OCI-LY7 (cell line): ENCODE measurements around the gene KRTAP10-3. TPM values are rescaled to one million over a fixed set of nuclear protein-coding genes. Genes with fewer than 3 reads are reported as not detected.

Experiments
- BruUV-seq: library from RNA; stranded (reverse); fragments of 400-500 nt; replicated peaks from 2 replicates; lab custom pipeline; 2021; lab: Mats Ljungman, UMichigan
- CTCF ChIA-PET: fragments of 300-600 bp; sonication (Branson Sonifier 250); formaldehyde crosslinking; loops from one replicate; lab custom pipeline; 2022; ENCODE audit warnings: antibody characterized with exemption; ENCODE audit not compliant: unreplicated experiment; lab: Charles Lee
- POLR2A ChIA-PET: fragments of 300-600 bp; sonication (Branson Sonifier 250); formaldehyde crosslinking; loops from one replicate; lab custom pipeline; 2022; ENCODE audit warnings: antibody characterized with exemption; lab: Charles Lee
- DNase-seq: peaks from one replicate; pipeline ENCODE4 v3.0.0-alpha.2; 2015; ENCODE audit warnings: low spot score
- H2AFZ ChIP-seq: fragments of 200-600 bp; sonication (generic), shearing (Covaris generic); 2 replicates; pipeline ENCODE4 v1.6.1; 2014; ENCODE audit warnings: mild to moderate bottlenecking, antibody characterized with exemption, low read length, moderate library complexity
- H3K27ac ChIP-seq: fragments of 200-600 bp; sonication (generic); 2 replicates; pipeline ENCODE4 v1.5.1; 2014; ENCODE audit warnings: mixed run types, low read depth, mild to moderate bottlenecking, moderate library complexity, low read length, inconsistent platforms; ENCODE audit not compliant: poor library complexity, severe bottlenecking
- H3K36me3 ChIP-seq: fragments of 200-600 bp; sonication (generic); 2 replicates; pipeline ENCODE4 v1.6.1; 2014; ENCODE audit warnings: mild to moderate bottlenecking, antibody characterized with exemption, low read length, moderate library complexity, mixed read lengths; ENCODE audit not compliant: insufficient read depth
- H3K4me1 ChIP-seq: fragments of 200-600 bp; sonication (generic); 2 replicates; pipeline ENCODE4 v1.5.1; 2014; ENCODE audit warnings: mild to moderate bottlenecking, low read length; ENCODE audit not compliant: insufficient read depth, poor library complexity, severe bottlenecking
- H3K4me2 ChIP-seq: fragments of 200-600 bp; sonication (generic); 2 replicates; pipeline ENCODE4 v1.6.1; 2014; ENCODE audit warnings: mild to moderate bottlenecking, low read length
- H3K4me3 ChIP-seq: fragments of 200-600 bp; sonication (generic); 2 replicates; pipeline ENCODE4 v1.5.1; 2014; ENCODE audit warnings: mild to moderate bottlenecking, low read depth, low read length; ENCODE audit not compliant: poor library complexity, severe bottlenecking
- H3K79me2 ChIP-seq: fragments of 200-600 bp; sonication (generic); 2 replicates; pipeline ENCODE4 v1.6.1; 2016; ENCODE audit warnings: low read depth, mild to moderate bottlenecking, low read length, moderate library complexity, mixed read lengths; ENCODE audit not compliant: insufficient read depth
- H3K9me2 ChIP-seq: fragments of 200-600 bp; sonication (generic); 2 replicates; pipeline ENCODE4 v1.6.1; 2016; ENCODE audit warnings: mild to moderate bottlenecking, low read length, mixed read lengths; ENCODE audit not compliant: insufficient read depth
- H3K9me3 ChIP-seq: fragments of 200-600 bp; sonication (generic); 2 replicates; pipeline ENCODE4 v1.6.1; 2014; ENCODE audit warnings: mild to moderate bottlenecking, mixed run types, low read length, mixed read lengths
- H4K20me1 ChIP-seq: fragments of 200-600 bp; sonication (generic); 2 replicates; pipeline ENCODE4 v1.6.1; 2014; ENCODE audit warnings: mild to moderate bottlenecking, antibody characterized with exemption, low read length, moderate library complexity, mixed read lengths; ENCODE audit not compliant: insufficient read depth
- EZH2phosphoT487 ChIP-seq: fragments of 200-600 bp; sonication (generic); IDR thresholded peaks from 2 replicates; pipeline ENCODE4 v1.6.1; 2018; ENCODE audit warnings: low read depth, borderline replicate concordance, mild to moderate bottlenecking, mixed run types, antibody characterized with exemption, low read length, moderate library complexity, mixed read lengths
- intact Hi-C: fragments of 100-400 bp; cut with micrococcal nuclease; formaldehyde crosslinking; loops from one replicate; pipeline ENCODE4 v1.10.0; 2022; ENCODE audit not compliant: unreplicated experiment
- total RNA-seq, 2 experiments: library from RNA; depleted of rRNA in 1 of 2; stranded (reverse); fragments of >200 nt in 1 of 2; shearing (Covaris generic) in 1 of 2; gene quantifications; 2 replicates each; pipeline ENCODE4 v1.2.3, GENCODE V29; 2014 to 2022
- TF ChIP-seq, protein P1 (sequence below): fragments of 200-600 bp; sonication (generic); conservative IDR thresholded peaks from 2 replicates; pipeline ENCODE4 v1.5.1; 2014; ENCODE audit warnings: mild to moderate bottlenecking, antibody characterized with exemption, low read length, moderate library complexity, mixed read lengths

The KRTAP10-3 gene
- total RNA-seq, 2 experiments from 2014 or later, result not detected

DNA sequence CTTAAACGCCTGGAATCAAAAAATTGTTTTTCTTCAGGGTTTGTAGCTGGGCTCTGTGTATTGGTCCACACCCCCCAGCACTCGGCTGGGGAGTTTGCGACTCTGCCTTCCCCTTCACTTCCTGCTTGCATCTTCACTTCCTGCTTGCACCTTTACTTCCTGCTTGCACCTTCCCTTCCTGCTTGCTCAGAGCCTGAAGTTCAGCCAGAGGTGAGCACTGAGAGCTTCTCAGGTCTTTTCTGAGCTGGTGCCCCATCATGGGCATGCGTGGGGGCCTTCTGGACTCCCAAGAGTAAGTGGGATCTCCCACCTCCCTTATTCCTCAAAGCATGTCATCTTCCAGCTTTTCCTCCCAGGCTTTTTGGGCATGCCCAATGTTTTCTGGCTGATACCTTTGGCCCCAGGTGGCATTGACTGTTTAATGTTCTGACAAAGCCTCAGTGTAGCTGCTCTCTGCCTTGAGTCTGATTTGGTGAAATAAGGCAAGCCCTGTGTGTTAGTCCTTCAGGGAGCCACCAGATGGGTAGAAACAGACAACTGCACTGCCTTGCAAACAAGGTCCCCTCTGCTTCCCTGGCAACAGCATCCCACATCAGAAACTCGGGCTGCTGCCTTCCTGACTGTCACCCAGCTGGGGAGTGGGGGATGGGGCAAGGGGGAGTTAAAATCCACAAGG lies 10.8 kb downstream of the KRTAP10-3 start:
- H4K20me1 ChIP-seq, result no peaks in the 10 kb centered on the region
- no peak overlapping the region for H3K27ac ChIP-seq
- H3K4me3 ChIP-seq, result no peak overlapping the region
- H3K9me3 ChIP-seq, result peaks cover 18% of the 10 kb centered on the region
- no TSS peak for BruUV-seq
- TF ChIP-seq EZH2phosphoT487, result no peak
- TF ChIP-seq, protein P1, sequence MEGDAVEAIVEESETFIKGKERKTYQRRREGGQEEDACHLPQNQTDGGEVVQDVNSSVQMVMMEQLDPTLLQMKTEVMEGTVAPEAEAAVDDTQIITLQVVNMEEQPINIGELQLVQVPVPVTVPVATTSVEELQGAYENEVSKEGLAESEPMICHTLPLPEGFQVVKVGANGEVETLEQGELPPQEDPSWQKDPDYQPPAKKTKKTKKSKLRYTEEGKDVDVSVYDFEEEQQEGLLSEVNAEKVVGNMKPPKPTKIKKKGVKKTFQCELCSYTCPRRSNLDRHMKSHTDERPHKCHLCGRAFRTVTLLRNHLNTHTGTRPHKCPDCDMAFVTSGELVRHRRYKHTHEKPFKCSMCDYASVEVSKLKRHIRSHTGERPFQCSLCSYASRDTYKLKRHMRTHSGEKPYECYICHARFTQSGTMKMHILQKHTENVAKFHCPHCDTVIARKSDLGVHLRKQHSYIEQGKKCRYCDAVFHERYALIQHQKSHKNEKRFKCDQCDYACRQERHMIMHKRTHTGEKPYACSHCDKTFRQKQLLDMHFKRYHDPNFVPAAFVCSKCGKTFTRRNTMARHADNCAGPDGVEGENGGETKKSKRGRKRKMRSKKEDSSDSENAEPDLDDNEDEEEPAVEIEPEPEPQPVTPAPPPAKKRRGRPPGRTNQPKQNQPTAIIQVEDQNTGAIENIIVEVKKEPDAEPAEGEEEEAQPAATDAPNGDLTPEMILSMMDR, result no peak
- H3K79me2 ChIP-seq, result no peaks in the 10 kb centered on the region
- ChIA-PET CTCF (no interaction called here), POLR2A (interaction anchor here (0.6 to 1.3 kb wide), 3 partner anchors 11 to 101 kb away, joined by 3 to 5 read pairs (median 3); no protein-coding TSS in a partner anchor)
- H3K36me3 ChIP-seq, result no peaks in the 10 kb centered on the region
- H3K4me1 ChIP-seq, result peaks cover 7% of the 10 kb centered on the region
- peak overlapping the region; percentile 72 for H2AFZ ChIP-seq
- intact Hi-C loops, result no loop called here
- peak; percentile 24 for DNase-seq
- H3K4me2 ChIP-seq, result no peak overlapping the region
- H3K9me2 ChIP-seq, result no peaks in the 10 kb centered on the region

- no peak for TF ChIP-seq EZH2phosphoT487
- TF ChIP-seq, protein P1, result no peak
- Histone ChIP-seq H3K4me1 (peaks cover 7% of the 10 kb centered on the region), H4K20me1 (no peaks in the 10 kb centered on the region), H3K27ac (no peak overlapping the region), H3K79me2 (no peaks in the 10 kb centered on the region), H3K9me2 (no peaks in the 10 kb centered on the region), H2AFZ (no peak overlapping the region), H3K36me3 (no peaks in the 10 kb centered on the region), H3K4me3 (no peak overlapping the region), H3K9me3 (peaks cover 20% of the 10 kb centered on the region), H3K4me2 (no peak overlapping the region)
- intact Hi-C loops, result no loop called here
- POLR2A ChIA-PET, result no interaction called here
- DNase-seq, result no peak
- CTCF ChIA-PET, result no interaction called here
- no TSS peak for BruUV-seq
Measured at GRCh38 chr21:44544566-44544965, 14.0 kb downstream of the KRTAP10-3 start.

DNA sequence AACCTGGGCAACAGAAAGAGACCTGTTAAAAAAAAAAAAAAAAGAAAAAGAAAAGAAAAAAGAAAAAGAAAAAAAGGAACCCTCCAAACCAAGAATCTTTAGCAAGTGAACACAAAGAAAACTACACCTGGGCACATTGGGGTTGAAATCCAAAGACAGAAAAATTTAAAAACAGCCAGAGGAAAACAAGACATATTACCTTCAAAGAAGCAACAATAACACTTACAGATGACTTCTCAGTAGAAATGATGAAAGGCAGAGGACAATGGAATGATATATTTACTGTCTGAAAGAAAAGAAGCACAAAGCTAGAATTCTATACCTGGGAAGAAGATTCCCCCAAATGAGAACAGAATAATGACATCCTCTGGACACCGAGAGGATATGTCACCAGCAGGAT lies 15.9 kb downstream of the KRTAP10-3 start:
- no peak for DNase-seq
- ChIA-PET POLR2A (no interaction called here), CTCF (no interaction called here)
- no peaks in the 10 kb centered on the region for H4K20me1 ChIP-seq
- no peak overlapping the region for H3K4me2 ChIP-seq
- H3K79me2 ChIP-seq, result no peaks in the 10 kb centered on the region
- H3K36me3 ChIP-seq, result no peaks in the 10 kb centered on the region
- peaks cover 20% of the 10 kb centered on the region for H3K9me3 ChIP-seq
- no peak overlapping the region for H3K4me3 ChIP-seq
- no peak overlapping the region for H2AFZ ChIP-seq
- H3K9me2 ChIP-seq, result no peaks in the 10 kb centered on the region
- no TSS peak for BruUV-seq
- H3K4me1 ChIP-seq, result peaks cover 5% of the 10 kb centered on the region
- intact Hi-C loops, result no loop called here
- TF ChIP-seq EZH2phosphoT487, result no peak
- TF ChIP-seq, protein P1, result no peak
- no peak overlapping the region for H3K27ac ChIP-seq
